OCI-LY1 (cell line): ENCODE results near the gene CTNNA2.

Experiments
- CTCF ChIP-seq: fragments of 200-600 bp; sonication (generic), shearing (Covaris generic); IDR thresholded peaks from 2 replicates; pipeline ENCODE4 v1.5.1; 2017; ENCODE audit warnings: mild to moderate bottlenecking, antibody characterized with exemption, low read length, moderate library complexity, mixed read lengths
- EZH2 ChIP-seq: fragments of 200-600 bp; sonication (generic), shearing (Covaris generic); IDR thresholded peaks from 2 replicates; pipeline ENCODE4 v1.8.0; 2017; ENCODE audit warnings: borderline replicate concordance, mixed run types, mild to moderate bottlenecking, antibody characterized with exemption, low read length, moderate library complexity, mixed read lengths

GRCh38 chr2:80209458-80209857, 696.6 kb downstream of the CTNNA2 start:
- TF ChIP-seq CTCF (no peak), EZH2 (no peak)
